Vagina (tissue), 2 donors: ENCODE data around the gene LINC01488.

Experiments used
- POLR2A ChIP-seq, 2 donors: fragments of 450-650 bp; IDR thresholded peaks; one replicate each; pipeline ENCODE4 v1.6.1; 2017; ENCODE audit warnings: antibody characterized with exemption in 2 of 2, mild to moderate bottlenecking in 2 of 2, moderate library complexity in 2 of 2
- POLR2AphosphoS5 ChIP-seq, 2 donors: sonication (generic); formaldehyde crosslinking; IDR thresholded peaks; one replicate each; pipeline ENCODE4 v1.9.0; 2017; ENCODE audit warnings: antibody characterized with exemption in 2 of 2, mild to moderate bottlenecking in 2 of 2, low read depth in 1 of 2; ENCODE audit not compliant: insufficient read depth in 1 of 2
- TF ChIP-seq, protein P1 (sequence below), 3 experiments: fragments of 450-650 bp in 2 of 3; fragments of 200-600 bp in 1 of 3; sonication (generic) in 1 of 3; IDR thresholded peaks; one replicate each; pipeline ENCODE4 v1.5.1; 2017 to 2019; ENCODE audit warnings: antibody characterized with exemption in 3 of 3, mild to moderate bottlenecking in 2 of 3, moderate library complexity in 2 of 3

DNA sequence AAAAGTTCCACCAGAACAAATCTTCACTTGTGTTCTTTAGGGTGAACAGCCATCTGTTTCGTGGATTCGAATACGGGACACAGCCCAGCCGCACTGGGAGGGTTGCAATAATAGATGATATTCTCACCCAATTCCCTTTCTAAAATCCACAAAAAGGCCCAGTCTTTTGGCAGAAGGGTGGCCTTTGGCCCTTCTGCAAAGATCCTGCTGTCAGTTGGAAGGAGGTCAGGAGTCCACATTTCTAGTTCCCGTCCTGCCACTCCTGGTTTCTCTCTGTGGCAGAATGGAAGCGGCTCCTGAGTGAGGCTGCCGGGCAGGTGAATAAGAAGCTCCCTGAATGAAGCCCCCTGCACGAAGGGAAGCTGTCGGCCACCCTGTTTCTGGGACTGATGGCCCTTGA lies 11.2 kb upstream of the LINC01488 start:
- TF ChIP-seq POLR2AphosphoS5 (IDR thresholded peaks at IDR 0.05; ENCODE audit: insufficient read depth in 1 of 2, low read depth in 1 of 2) (no peak), POLR2A (IDR thresholded peaks at IDR 0.05) (no peak)
- TF ChIP-seq, protein P1, sequence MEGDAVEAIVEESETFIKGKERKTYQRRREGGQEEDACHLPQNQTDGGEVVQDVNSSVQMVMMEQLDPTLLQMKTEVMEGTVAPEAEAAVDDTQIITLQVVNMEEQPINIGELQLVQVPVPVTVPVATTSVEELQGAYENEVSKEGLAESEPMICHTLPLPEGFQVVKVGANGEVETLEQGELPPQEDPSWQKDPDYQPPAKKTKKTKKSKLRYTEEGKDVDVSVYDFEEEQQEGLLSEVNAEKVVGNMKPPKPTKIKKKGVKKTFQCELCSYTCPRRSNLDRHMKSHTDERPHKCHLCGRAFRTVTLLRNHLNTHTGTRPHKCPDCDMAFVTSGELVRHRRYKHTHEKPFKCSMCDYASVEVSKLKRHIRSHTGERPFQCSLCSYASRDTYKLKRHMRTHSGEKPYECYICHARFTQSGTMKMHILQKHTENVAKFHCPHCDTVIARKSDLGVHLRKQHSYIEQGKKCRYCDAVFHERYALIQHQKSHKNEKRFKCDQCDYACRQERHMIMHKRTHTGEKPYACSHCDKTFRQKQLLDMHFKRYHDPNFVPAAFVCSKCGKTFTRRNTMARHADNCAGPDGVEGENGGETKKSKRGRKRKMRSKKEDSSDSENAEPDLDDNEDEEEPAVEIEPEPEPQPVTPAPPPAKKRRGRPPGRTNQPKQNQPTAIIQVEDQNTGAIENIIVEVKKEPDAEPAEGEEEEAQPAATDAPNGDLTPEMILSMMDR (IDR thresholded peaks at IDR 0.05), result no peak
